Measurements from ENCODE around the gene SLC18A2. TPM values are rescaled to one million over a fixed set of nuclear protein-coding genes. Genes with fewer than 3 reads are reported as not detected.
A peak's percentile ranks its signal among the peaks of the same experiment; 100 is the strongest.

SLC18A2 gene
- total and polyA plus RNA-seq, 5 donors from 2014 or later, result 0.09 to 0.25 (median 0.15) TPM; not detected in 1

DNA sequence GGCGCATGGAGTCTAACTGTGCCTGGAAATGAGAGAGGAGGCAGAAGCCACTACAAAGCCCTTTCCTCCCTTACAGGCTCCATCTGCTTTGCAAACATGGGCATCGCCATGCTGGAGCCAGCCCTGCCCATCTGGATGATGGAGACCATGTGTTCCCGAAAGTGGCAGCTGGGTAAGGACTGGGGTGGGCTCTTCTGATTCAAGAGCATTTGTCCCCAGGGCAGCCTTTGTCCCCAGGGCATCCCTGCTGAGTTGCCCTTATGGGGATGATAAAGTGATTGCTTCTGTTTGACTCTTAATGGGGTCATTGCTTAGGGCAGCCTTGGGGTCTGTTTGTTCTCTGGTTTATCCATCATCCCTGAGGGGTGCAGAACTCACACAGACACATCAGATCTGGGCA, 16.8 kb downstream of the SLC18A2 start:
- H3K9me3 Mint-ChIP-seq, result no peaks in the 10 kb centered on the region
- Histone ChIP-seq H3K9me3 (ENCODE audit: control insufficient read depth in 2 of 2, low read length in 2 of 2) (no peaks in the 10 kb centered on the region), H3K4me3 (ENCODE audit: low read depth, low read length) (no peak overlapping the region), H3K36me3 (ENCODE audit: control insufficient read depth, insufficient read depth, low read length) (no peaks in the 10 kb centered on the region), H3K27ac (ENCODE audit: insufficient read depth, low read length, poor library complexity, severe bottlenecking) (no peak overlapping the region), H3K4me1 (ENCODE audit: control insufficient read depth, insufficient read depth, low read length, poor library complexity, severe bottlenecking) (no peaks in the 10 kb centered on the region), H3K27me3 (ENCODE audit: control insufficient read depth, insufficient read depth, low read length) (peaks cover 13% of the 10 kb centered on the region)
- no peak for ATAC-seq (ENCODE audit: low read depth in 2 of 2)
- H3K4me3 Mint-ChIP-seq, result no peak overlapping the region
- no peaks in the 10 kb centered on the region for H3K36me3 Mint-ChIP-seq
- no peaks in the 10 kb centered on the region for H3K4me1 Mint-ChIP-seq
- no peak for DNase-seq
- no peak overlapping the region for H3K27ac Mint-ChIP-seq
- peaks cover 20% of the 10 kb centered on the region for H3K27me3 Mint-ChIP-seq

DNA sequence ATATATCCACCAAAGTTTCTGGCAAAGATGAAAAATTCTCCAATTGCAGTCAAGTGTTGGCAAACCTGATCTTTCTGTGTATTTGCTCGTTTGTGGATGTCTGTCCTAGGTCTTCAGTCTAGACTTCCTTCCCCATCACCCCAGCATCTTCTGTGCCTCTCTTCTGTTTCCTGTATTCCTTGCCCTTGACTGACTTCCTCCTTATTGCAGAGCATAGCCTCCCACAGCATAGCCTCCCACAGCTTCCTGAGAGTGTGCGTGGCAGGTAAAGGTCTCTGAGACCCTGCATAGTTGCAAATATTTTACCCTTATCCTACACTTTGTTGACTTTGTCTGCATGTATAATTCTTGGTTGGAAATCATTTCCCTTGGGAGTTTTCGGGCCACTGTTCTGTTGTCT, 18.4 kb downstream of the SLC18A2 start:
- no peak overlapping the region for H3K27ac ChIP-seq (ENCODE audit: insufficient read depth, low read length, poor library complexity, severe bottlenecking)
- H3K27ac Mint-ChIP-seq, result no peak overlapping the region
- DNase-seq, result no peak
- no peak for ATAC-seq (ENCODE audit: low read depth in 2 of 2)
- H3K27me3 ChIP-seq (ENCODE audit: control insufficient read depth, insufficient read depth, low read length), result peaks cover 13% of the 10 kb centered on the region
- no peaks in the 10 kb centered on the region for H3K9me3 Mint-ChIP-seq
- H3K36me3 Mint-ChIP-seq, result no peaks in the 10 kb centered on the region
- no peaks in the 10 kb centered on the region for H3K9me3 ChIP-seq (ENCODE audit: control insufficient read depth in 2 of 2, low read length in 2 of 2)
- H3K4me1 Mint-ChIP-seq, result no peaks in the 10 kb centered on the region
- no peaks in the 10 kb centered on the region for H3K4me1 ChIP-seq (ENCODE audit: control insufficient read depth, insufficient read depth, low read length, poor library complexity, severe bottlenecking)
- H3K4me3 Mint-ChIP-seq, result no peak overlapping the region
- no peak overlapping the region for H3K4me3 ChIP-seq (ENCODE audit: low read depth, low read length)
- H3K36me3 ChIP-seq (ENCODE audit: control insufficient read depth, insufficient read depth, low read length), result no peaks in the 10 kb centered on the region
- peaks cover 27% of the 10 kb centered on the region for H3K27me3 Mint-ChIP-seq

DNA sequence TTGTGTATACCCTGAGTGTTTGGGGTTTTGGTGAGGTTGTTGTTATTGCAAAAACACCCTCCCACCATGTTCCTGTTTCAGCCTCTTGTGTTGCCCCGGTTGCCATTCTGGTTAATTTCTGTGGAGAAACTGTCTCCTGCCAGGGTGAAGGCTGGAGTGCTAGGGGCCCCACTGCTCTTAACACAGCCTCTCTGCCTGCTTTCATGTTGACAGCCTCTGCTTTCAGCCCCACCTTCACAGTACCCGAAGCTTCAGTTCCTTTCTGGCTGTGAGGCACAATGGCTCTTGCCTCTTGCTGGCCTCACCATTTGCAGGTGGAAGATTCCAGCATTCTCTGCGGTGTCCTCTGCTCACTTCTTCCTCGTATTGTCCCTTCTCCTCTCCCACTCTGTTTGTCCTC, 19.2 kb downstream of the SLC18A2 start:
- Mint-ChIP-seq H3K9me3 (no peaks in the 10 kb centered on the region), H3K27me3 (peaks cover 32% of the 10 kb centered on the region)
- no peak for DNase-seq

DNA sequence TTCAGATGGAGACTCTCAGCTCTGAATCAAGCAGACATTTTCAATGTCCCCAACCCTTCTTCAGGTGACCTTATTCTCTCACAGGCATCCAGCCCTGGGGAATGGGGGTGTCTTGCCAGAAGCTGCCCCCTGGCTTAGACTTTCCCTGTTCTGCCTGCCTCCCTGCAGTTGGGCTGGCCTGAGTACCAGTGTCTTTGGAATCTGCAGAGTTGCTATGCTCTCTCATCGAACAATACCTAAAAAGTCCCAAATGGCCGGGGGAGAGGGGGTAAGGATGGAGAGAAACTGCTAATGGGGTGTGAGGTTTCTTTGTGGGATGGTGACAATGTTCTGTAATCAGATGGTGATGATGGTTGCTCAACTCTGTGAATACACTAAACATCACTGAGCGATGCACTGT, 20.6 kb downstream of the SLC18A2 start:
- H3K9me3 Mint-ChIP-seq, result no peaks in the 10 kb centered on the region
- no peaks in the 10 kb centered on the region for H3K36me3 Mint-ChIP-seq
- H3K27me3 Mint-ChIP-seq, result peaks cover 32% of the 10 kb centered on the region

More for the DNA sequence above, 19.2 kb downstream of the SLC18A2 start:
- peaks cover 13% of the 10 kb centered on the region for H3K27me3 ChIP-seq (ENCODE audit: control insufficient read depth, insufficient read depth, low read length)
- H3K4me3 ChIP-seq (ENCODE audit: low read depth, low read length), result no peak overlapping the region
- H3K27ac ChIP-seq (ENCODE audit: insufficient read depth, low read length, poor library complexity, severe bottlenecking), result no peak overlapping the region
- Mint-ChIP-seq H3K27ac (no peak overlapping the region), H3K4me1 (no peaks in the 10 kb centered on the region), H3K36me3 (no peaks in the 10 kb centered on the region), H3K4me3 (no peak overlapping the region)
- no peaks in the 10 kb centered on the region for H3K36me3 ChIP-seq (ENCODE audit: control insufficient read depth, insufficient read depth, low read length)
- H3K9me3 ChIP-seq (ENCODE audit: control insufficient read depth in 2 of 2, low read length in 2 of 2), result no peaks in the 10 kb centered on the region
- no peak for ATAC-seq (ENCODE audit: low read depth in 2 of 2)
- no peaks in the 10 kb centered on the region for H3K4me1 ChIP-seq (ENCODE audit: control insufficient read depth, insufficient read depth, low read length, poor library complexity, severe bottlenecking)

DNA sequence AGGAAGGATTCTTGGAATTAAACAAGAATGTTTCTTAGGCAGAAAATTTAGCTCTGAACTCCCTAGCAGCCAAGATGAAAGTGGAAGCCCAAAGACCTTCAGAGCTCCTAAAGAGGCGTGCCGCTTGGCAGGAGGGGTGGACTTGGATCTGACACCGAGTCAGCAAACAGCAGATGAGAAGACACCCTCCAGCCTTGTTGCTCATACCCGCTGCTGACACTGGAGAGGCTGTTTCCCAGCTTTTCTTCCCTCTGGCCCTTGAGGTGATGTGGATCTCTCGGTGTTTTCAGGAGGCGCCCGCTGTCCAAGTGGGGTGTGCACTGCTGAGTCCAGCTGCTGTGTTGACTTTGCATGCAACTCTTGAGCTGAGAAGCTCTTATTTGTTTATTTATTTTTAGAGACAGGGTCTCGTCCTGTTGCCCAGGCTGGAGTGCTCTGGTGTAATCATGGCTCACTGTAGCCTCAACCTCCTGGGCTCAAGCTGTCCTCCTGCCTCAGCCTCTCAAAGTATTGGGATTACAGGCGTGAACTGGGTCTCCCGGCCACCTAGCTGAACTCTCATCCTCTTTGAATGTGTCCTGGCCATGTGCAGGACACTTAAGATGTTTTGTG, 21.5 kb downstream of the SLC18A2 start:
- no peaks in the 10 kb centered on the region for H3K4me1 Mint-ChIP-seq
- Histone ChIP-seq H3K4me3 (ENCODE audit: low read depth, low read length) (no peak overlapping the region), H3K4me1 (ENCODE audit: control insufficient read depth, insufficient read depth, low read length, poor library complexity, severe bottlenecking) (no peaks in the 10 kb centered on the region), H3K9me3 (ENCODE audit: control insufficient read depth in 2 of 2, low read length in 2 of 2) (no peaks in the 10 kb centered on the region), H3K36me3 (ENCODE audit: control insufficient read depth, insufficient read depth, low read length) (no peaks in the 10 kb centered on the region), H3K27me3 (ENCODE audit: control insufficient read depth, insufficient read depth, low read length) (peaks cover 13% of the 10 kb centered on the region), H3K27ac (ENCODE audit: insufficient read depth, low read length, poor library complexity, severe bottlenecking) (no peak overlapping the region)
- DNase-seq, result no peak
- H3K27me3 Mint-ChIP-seq, result peaks cover 32% of the 10 kb centered on the region
- no peak overlapping the region for H3K27ac Mint-ChIP-seq
- H3K36me3 Mint-ChIP-seq, result no peaks in the 10 kb centered on the region
- H3K4me3 Mint-ChIP-seq, result no peak overlapping the region
- no peak for ATAC-seq (ENCODE audit: low read depth in 2 of 2)
- no peaks in the 10 kb centered on the region for H3K9me3 Mint-ChIP-seq

More for the DNA sequence above, 20.6 kb downstream of the SLC18A2 start:
- Histone ChIP-seq H3K4me3 (ENCODE audit: low read depth, low read length) (no peak overlapping the region), H3K27ac (ENCODE audit: insufficient read depth, low read length, poor library complexity, severe bottlenecking) (no peak overlapping the region), H3K36me3 (ENCODE audit: control insufficient read depth, insufficient read depth, low read length) (no peaks in the 10 kb centered on the region), H3K27me3 (ENCODE audit: control insufficient read depth, insufficient read depth, low read length) (peaks cover 13% of the 10 kb centered on the region), H3K4me1 (ENCODE audit: control insufficient read depth, insufficient read depth, low read length, poor library complexity, severe bottlenecking) (no peaks in the 10 kb centered on the region), H3K9me3 (ENCODE audit: control insufficient read depth in 2 of 2, low read length in 2 of 2) (no peaks in the 10 kb centered on the region)
- no peak for ATAC-seq (ENCODE audit: low read depth in 2 of 2)
- Mint-ChIP-seq H3K4me1 (no peaks in the 10 kb centered on the region), H3K27ac (no peak overlapping the region), H3K4me3 (no peak overlapping the region)
- no peak for DNase-seq

DNA sequence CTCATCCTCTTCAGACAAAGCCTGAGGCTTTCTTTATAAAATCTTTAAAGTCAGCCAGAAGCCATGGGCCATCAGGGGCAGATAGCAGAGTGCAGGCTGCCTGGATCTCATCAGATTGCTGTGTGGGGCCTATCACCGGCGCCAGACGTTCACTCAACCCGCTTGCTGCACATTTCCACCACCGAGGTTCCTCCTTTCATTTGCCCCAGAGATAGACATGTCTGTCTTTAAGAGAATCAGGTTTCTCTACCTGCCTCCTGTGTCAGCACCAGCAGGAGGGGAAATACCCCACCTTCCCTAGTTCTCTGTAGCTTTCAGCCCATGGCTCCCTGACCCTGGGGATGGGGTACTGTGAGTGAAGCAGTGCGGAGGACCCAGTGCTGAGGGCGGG, 22.0 kb downstream of the SLC18A2 start:
- no peak overlapping the region for H3K27ac Mint-ChIP-seq
- H3K4me1 Mint-ChIP-seq, result no peaks in the 10 kb centered on the region
- peaks cover 29% of the 10 kb centered on the region for H3K27me3 Mint-ChIP-seq
- H3K36me3 ChIP-seq (ENCODE audit: control insufficient read depth, insufficient read depth, low read length), result no peaks in the 10 kb centered on the region
- no peaks in the 10 kb centered on the region for H3K36me3 Mint-ChIP-seq
- ATAC-seq (ENCODE audit: low read depth in 2 of 2) (no peak), DNase-seq (no peak)
- H3K27ac ChIP-seq (ENCODE audit: insufficient read depth, low read length, poor library complexity, severe bottlenecking), result no peak overlapping the region
- no peak overlapping the region for H3K4me3 Mint-ChIP-seq
- peaks cover 0 to under 1% (median 0%) of the 10 kb centered on the region in 7 donors for H3K9me3 Mint-ChIP-seq
- no peaks in the 10 kb centered on the region for H3K9me3 ChIP-seq (ENCODE audit: control insufficient read depth in 2 of 2, low read length in 2 of 2)
- H3K4me1 ChIP-seq (ENCODE audit: control insufficient read depth, insufficient read depth, low read length, poor library complexity, severe bottlenecking), result no peaks in the 10 kb centered on the region
- H3K4me3 ChIP-seq (ENCODE audit: low read depth, low read length), result no peak overlapping the region
- H3K27me3 ChIP-seq (ENCODE audit: control insufficient read depth, insufficient read depth, low read length), result peaks cover 13% of the 10 kb centered on the region

DNA sequence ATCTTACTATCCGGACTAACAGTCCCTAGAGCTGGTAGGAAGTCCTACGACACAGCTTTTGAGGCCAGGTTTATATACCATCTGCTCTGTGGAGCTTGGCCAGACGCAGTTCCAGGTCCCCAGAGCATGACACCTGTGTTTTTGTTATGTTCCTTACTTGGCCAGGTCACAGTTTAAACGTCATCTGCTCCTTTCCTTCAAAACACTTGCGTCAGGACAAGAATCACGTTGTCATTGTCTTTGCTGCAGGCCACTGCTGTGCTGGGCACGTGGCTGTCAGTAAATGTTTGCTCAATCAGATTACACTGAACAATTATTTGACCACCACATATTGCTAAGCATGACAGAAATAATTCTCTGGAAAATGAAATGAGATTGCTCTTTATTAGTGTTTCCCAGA, 23.9 kb downstream of the SLC18A2 start:
- peaks cover 7% of the 10 kb centered on the region for H3K27me3 ChIP-seq (ENCODE audit: control insufficient read depth, insufficient read depth, low read length)
- no peak overlapping the region for H3K27ac ChIP-seq (ENCODE audit: insufficient read depth, low read length, poor library complexity, severe bottlenecking)
- no peak overlapping the region for H3K4me3 ChIP-seq (ENCODE audit: low read depth, low read length)
- DNase-seq, result no peak
- no peaks in the 10 kb centered on the region for H3K9me3 ChIP-seq (ENCODE audit: control insufficient read depth in 2 of 2, low read length in 2 of 2)
- H3K4me1 ChIP-seq (ENCODE audit: control insufficient read depth, insufficient read depth, low read length, poor library complexity, severe bottlenecking), result no peaks in the 10 kb centered on the region
- H3K36me3 Mint-ChIP-seq, result no peaks in the 10 kb centered on the region
- peak overlapping the region in 1 of 4 donors; percentile 23 for H3K4me3 Mint-ChIP-seq
- no peak overlapping the region for H3K27ac Mint-ChIP-seq
- no peaks in the 10 kb centered on the region for H3K36me3 ChIP-seq (ENCODE audit: control insufficient read depth, insufficient read depth, low read length)
- peaks cover 0 to 4% (median 0%) of the 10 kb centered on the region in 4 donors for H3K4me1 Mint-ChIP-seq
- H3K27me3 Mint-ChIP-seq, result peaks cover 27% of the 10 kb centered on the region
- no peak for ATAC-seq (ENCODE audit: low read depth in 2 of 2)
- H3K9me3 Mint-ChIP-seq, result peaks cover 0 to 2% (median 0%) of the 10 kb centered on the region in 7 donors

DNA sequence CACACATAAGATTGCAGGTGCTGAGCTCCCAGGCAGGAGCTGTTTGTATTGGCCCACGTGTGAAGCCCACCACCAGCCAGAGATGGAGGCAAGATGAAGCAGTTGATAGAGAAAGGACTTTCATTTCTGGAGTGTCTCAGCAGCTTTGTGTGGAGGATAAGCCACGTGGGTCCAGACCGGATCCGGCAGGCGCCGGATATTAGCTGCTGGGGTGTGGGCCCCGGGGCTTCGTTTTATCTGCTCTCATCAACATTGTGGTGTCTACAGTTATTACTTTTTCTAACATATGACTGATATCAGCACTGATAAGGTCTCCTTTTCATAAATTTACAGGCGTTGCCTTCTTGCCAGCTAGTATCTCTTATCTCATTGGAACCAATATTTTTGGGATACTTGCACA, 25.5 kb downstream of the SLC18A2 start:
- H3K9me3 ChIP-seq (ENCODE audit: control insufficient read depth in 2 of 2, low read length in 2 of 2), result no peaks in the 10 kb centered on the region
- H3K4me3 ChIP-seq (ENCODE audit: low read depth, low read length), result no peak overlapping the region
- no peaks in the 10 kb centered on the region for H3K36me3 ChIP-seq (ENCODE audit: control insufficient read depth, insufficient read depth, low read length)
- no peak overlapping the region for H3K27ac ChIP-seq (ENCODE audit: insufficient read depth, low read length, poor library complexity, severe bottlenecking)
- no peak for ATAC-seq (ENCODE audit: low read depth in 2 of 2)
- peaks cover 3% of the 10 kb centered on the region for H3K27me3 ChIP-seq (ENCODE audit: control insufficient read depth, insufficient read depth, low read length)
- Mint-ChIP-seq H3K4me3 (no peak overlapping the region), H3K9me3 (peaks cover 0 to 2% (median 0%) of the 10 kb centered on the region in 7 donors), H3K4me1 (peaks cover 0 to 4% (median 0%) of the 10 kb centered on the region in 4 donors), H3K27me3 (peaks cover 20% of the 10 kb centered on the region), H3K36me3 (no peaks in the 10 kb centered on the region), H3K27ac (no peak overlapping the region)
- no peak for DNase-seq
- H3K4me1 ChIP-seq (ENCODE audit: control insufficient read depth, insufficient read depth, low read length, poor library complexity, severe bottlenecking), result no peaks in the 10 kb centered on the region

Measured in CD4-positive, CD25-positive, alpha-beta regulatory T cell (primary cell).